GM12875 (cell line): ENCODE results near the gene TOX3.

Experiments used
- H3K4me3 ChIP-seq: one replicate; pipeline ENCODE4 v1.5.1; 2011; ENCODE audit warnings: low read depth, low read length, control low read depth
- CTCF ChIP-seq: IDR thresholded peaks from 2 replicates; pipeline ENCODE4 v1.5.1; 2011; ENCODE audit warnings: low read depth, mild to moderate bottlenecking, control low read depth, inconsistent platforms, low read length, moderate library complexity, borderline replicate concordance; ENCODE audit not compliant: insufficient read depth

TOX3 gene

GRCh38 chr16:52563767-52564611 is 17.0 kb upstream of the TOX3 start:
- no peak overlapping the region for H3K4me3 ChIP-seq
- no peak for TF ChIP-seq CTCF

GRCh38 chr16:52562770-52563169 is 15.8 kb upstream of the TOX3 start:
- TF ChIP-seq CTCF, result no peak
- H3K4me3 ChIP-seq, result no peak overlapping the region

- no peak overlapping the region for H3K4me3 ChIP-seq
- TF ChIP-seq CTCF, result no peak
Measured at GRCh38 chr16:52561910-52562741, 15.2 kb upstream of the TOX3 start.

GRCh38 chr16:52558448-52558847 is 11.5 kb upstream of the TOX3 start:
- TF ChIP-seq CTCF, result no peak
- no peak overlapping the region for H3K4me3 ChIP-seq

GRCh38 chr16:52557236-52557635 is 10.3 kb upstream of the TOX3 start:
- no peak overlapping the region for H3K4me3 ChIP-seq
- no peak for TF ChIP-seq CTCF

GRCh38 chr16:52556083-52556482 is 9.1 kb upstream of the TOX3 start:
- no peak overlapping the region for H3K4me3 ChIP-seq
- TF ChIP-seq CTCF, result no peak

GRCh38 chr16:52555572-52555971 is 8.6 kb upstream of the TOX3 start:
- TF ChIP-seq CTCF, result no peak
- no peak overlapping the region for H3K4me3 ChIP-seq
